Measurements from ENCODE around the gene DLG2.

- no peak for TF ChIP-seq POLR2AphosphoS5 (IDR thresholded peaks at IDR 0.05; ENCODE audit: low read depth, low read length)
- TF ChIP-seq POLR2A (IDR thresholded peaks at IDR 0.05; ENCODE audit: low read depth, low read length): no peak
- no peak for TF ChIP-seq TAF1 (IDR thresholded peaks at IDR 0.05; ENCODE audit: low read depth, low read length)
- TF ChIP-seq PAX5 (IDR thresholded peaks at IDR 0.05; ENCODE audit: insufficient read depth, low read length, severe bottlenecking): no peak
These were observed 2069.5 kb downstream of the DLG2 start for GRCh38 chr11:83557653-83558052.

Measured in GM12891 (cell line).